CD1c-positive myeloid dendritic cell (primary cell): ENCODE data around the gene ACSF3.

Experiments used
- DNase-seq: peaks from one replicate; pipeline ENCODE4 v3.0.0-alpha.2; 2016; ENCODE audit errors: extremely low spot score

Gene ACSF3

GRCh38 chr16:89145406-89146161 is 51.9 kb downstream of the ACSF3 start:
- DNase-seq: no peak

DNA sequence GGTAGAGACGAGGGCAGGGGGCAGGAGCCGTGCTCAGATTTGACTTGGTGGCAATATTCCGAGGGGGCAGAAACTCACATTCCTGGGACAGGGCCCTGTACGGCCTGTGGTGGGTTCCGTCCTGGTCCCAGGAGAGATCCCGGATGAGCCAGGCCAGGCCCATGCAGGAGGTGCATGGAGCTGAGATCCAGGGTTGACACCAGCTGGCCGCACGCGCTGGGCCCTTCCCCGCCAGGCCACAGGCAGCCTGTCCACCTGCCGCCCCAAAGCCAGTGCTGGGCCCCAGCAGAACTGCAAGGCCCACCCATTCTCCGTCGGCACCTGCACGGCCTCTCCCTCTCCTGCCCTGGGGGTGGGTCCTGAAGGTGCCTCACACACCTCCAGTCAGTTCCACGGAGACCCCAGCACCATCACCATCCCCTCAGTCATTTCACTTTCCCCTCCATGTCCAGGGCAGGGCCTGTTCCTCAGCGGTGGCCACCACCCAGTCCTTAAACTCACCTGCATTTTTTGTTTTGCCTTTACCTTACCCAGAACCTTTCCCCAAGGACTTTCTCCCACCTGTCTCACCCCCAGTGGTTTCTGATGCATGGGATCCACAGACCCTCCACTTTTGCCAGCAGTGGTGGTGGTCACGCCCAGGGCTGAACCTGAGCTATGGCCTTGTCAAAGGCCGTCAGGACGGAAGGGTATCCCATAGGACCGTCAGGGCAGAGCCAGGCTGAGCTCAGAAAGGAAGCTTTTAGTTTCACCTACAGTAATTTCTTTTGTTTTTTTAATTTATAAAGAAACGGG is 52.8 kb downstream of the ACSF3 start:
- DNase-seq: no peak

- no peak for DNase-seq
Observed at GRCh38 chr16:89147085-89147817, 53.6 kb downstream of the ACSF3 start.

DNA sequence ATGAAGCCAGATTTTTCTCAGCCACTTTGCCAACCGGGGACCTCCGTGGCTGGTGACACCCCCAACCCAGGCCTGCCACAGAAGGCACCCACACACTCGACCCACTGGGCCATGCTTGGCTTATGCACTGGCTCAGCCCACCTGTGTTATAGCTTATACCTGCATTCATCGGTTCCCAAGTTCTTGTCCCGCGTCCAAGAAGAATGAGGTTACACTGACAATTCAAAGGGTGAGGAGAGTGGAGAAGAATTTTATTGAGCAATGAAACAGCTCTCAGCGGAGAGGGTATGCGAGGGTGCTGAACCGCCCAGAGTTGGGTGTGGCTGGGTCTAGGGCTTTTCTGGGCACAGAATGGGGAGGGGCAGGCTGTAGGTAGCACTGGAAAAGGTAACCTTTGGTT is 55.7 kb downstream of the ACSF3 start:
- DNase-seq: no peak

- no peak for DNase-seq
Observed at GRCh38 chr16:89150090-89150835, 56.6 kb downstream of the ACSF3 start.

GRCh38 chr16:89150981-89151380 is 57.3 kb downstream of the ACSF3 start:
- no peak for DNase-seq

- peak; percentile 43 for DNase-seq
Observed at GRCh38 chr16:89152831-89153700, 59.4 kb downstream of the ACSF3 start.

DNA sequence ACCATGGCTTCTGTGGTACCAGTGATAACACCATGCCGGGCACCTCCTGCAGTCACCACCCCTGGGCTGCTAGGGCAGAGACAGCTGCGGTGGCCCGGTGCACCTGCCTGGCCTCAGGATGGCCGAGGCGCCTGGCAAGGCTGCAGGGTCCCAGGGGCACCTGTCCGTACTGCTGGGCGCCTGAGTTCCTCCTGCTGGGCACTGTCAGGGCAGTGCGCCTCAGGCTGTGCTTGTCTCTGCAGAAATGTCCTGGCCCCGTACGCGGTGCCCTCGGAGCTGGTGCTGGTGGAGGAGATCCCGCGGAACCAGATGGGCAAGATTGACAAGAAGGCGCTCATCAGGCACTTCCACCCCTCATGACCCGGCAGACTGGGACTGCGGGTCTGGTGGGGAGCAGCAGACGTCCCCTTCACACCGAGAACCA is 60.2 kb downstream of the ACSF3 start:
- DNase-seq: no peak

DNA sequence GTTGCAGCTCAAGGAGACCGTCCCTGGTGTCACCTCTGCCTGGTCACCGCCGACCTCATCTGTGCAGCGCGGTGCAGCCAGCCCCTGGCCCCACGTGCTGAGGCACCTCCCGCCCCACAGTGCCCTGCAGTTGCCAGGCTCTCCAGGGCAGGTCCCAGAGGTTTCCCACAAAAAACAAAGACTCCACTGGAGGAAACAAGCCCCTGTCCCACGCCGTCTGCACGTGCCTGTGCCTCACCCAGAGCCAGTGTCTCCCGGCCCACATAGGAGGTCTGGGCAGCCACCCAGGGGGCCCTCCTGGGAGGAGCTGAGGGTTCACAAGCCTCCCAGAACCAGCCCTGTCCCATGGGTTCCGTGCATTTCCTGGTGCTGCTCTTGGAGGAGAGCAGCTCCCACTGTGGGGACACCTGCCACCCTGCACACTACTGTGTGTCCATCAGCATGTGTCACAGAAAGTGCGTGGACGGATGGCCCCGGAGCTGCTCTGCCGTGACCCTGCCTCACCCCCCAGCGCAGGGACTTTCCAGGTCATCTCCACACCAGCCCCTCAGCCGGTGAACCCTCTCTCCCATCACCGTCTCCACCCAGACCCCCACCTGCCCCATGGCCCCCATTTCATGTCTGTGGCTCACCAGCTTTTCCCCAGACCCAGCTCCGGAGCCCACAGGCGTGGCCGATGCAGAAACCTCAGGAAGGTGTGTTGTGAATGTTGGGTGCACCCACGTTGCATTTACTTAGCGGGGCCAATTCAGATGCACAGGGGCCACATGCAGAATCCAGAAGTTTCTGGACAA is 60.9 kb downstream of the ACSF3 start:
- no peak for DNase-seq

DNA sequence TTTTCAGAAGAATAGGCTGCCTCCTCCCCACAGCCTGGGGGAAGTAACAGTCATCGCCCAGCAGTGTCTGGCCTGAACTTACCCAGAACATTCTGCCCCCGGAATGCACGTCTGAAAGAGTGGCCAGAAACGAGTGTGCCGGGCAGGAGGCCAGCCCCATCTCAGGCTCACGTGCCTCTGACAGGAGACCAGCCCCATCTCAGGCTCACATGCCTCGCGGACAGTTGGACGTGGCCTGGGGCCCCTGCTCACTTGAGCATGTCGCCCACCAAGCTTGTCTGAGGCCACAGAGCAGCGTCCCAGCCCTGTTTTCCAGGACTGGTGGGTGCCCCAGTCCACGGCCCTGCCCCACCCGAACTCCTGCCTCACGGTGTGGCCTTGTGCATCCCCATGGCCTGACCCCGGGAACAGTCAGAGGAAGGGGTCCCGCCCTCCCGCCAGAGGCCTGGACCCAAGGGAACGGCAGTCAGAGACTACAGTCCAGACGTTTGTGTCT is 61.6 kb downstream of the ACSF3 start:
- DNase-seq: no peak

- no peak for DNase-seq
Observed at GRCh38 chr16:89155851-89156739, 62.4 kb downstream of the ACSF3 start.

DNA sequence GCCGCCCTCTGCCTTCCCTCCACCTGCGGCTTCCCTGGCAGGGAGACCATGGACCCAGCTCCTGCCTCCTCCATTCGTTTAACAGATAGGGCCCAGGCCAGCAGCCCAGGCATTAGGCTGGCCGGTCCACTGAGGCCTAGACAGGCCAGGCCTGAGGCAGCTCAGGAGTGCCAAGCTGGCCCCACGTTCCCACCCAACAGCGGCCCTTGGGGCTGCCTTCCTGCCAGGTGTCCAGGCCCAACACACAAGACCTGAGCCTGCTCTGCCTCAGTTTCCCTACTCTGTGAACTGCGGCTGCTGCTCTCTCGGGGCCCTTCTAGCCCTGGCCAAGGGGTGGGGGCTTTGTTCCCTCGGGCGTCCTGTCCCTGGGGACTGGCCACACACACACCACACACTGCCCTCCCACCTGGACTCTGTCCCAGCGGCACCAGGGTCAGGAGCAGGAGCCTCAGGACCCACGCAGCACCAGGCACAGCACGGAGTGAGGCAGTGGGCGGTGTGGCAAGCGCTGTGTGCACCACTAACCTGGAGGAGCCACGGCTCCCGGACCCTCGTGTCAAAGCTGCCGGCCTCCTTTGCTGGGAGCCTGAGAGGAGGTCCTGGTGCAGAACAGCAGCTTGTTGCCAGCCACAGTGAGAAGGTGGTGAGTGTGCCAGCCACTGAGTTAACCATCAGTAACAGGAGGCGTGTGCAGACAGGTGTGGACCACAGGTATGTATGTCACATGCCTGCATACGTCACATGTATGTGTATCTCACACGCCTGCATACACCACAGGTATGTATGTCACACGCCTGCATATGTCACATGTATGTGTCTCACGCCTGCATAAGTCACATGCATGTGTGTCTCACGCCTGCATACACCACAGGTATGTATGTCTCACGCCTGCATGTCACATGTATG is 63.3 kb downstream of the ACSF3 start:
- DNase-seq: no peak

DNA sequence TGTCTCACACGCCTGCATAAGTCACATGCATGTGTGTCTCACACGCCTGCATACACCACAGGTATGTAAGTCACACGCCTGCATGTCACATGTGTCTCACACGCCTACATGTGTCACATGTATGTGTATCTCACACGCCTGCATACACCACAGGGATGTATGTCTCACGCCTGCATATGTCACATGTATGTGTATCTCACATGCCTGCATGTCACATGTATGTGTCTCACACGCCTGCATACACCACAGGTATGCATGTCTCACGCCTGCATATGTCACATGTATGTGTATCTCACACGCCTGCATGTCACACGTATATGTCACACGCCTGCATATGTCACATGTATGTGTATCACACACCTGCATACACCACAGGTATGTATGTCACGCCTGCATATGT is 64.1 kb downstream of the ACSF3 start:
- DNase-seq: no peak

DNA sequence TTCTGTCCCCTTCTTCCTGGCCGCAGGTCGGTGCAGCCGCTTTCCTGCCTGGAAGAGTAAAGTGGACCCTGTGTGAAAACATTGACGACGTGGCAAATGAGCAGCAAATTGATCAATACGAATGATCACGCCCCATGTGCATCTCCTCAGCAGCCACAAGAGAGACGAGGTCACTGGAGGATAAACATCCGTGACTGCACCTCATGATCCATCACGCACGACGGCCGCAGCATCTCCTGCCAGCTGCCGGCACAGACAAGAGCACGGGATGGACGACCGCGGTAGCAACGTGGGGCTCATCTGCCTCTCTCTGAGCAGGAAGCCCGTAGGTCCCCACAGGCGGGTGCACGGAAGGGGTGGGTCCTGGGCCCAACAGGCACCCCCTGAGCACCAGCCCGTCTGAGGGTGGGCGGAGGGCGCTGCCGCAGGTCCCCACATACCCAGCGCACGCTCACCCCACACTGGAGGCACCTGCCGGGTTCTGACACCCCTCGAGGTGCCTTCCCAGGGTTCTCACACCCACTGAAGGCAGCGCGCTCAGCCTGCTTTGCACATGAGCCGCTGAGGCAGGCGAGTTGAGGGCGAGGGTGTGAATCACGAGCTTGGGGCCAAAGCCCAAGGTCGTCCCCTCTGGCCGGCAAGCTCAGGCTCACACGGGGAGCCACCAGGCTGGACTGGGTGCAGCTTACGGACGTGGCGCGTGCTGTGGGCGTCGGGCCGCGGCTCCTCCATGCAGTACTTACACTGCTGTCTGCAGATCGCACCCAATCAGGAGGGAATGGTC is 65.6 kb downstream of the ACSF3 start:
- no peak for DNase-seq

DNA sequence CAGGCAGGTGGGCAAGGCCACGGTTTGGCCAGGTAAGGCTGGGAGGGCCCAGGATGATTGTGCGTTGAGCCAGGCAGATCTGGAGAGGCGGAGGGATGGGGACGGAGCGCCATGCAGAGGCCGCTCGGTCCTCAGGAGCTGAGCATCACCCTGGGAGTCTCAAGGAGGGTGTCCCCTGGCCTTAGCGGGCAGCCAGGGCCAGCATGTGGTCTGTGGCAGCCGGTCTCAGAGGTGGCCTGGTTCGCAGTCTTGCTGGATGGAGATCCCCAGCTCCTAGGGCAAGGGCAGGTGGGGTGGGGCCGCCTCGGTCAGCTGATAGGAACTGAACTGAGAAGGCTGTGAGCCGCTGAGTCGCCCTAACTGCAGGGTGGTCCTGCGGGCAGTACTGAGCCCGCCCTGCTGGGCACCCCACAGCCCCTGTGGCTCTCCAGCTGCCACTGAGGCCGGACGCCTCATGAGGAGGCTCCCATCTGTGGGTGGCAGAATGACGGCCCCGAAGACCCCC is 66.2 kb downstream of the ACSF3 start:
- DNase-seq: no peak

GRCh38 chr16:89160977-89161701 is 67.5 kb downstream of the ACSF3 start:
- DNase-seq: no peak
